ENCODE results near the gene CACNA1E.

- TF ChIP-seq POLR2A (IDR thresholded peaks at IDR 0.05) (no peak), CTCF (IDR thresholded peaks at IDR 0.05) (no peak)
Observed at GRCh38 chr1:181488866-181489265, 5.5 kb downstream of the CACNA1E start.

Measured in lower leg skin (tissue), 3 donors.